SH-SY5Y (cell line): ENCODE results near the gene RCAN2.

ENCODE experiments used
- GATA2 ChIP-seq: IDR thresholded peaks from 2 replicates; pipeline ENCODE4 v1.6.1; 2011; ENCODE audit warnings: mild to moderate bottlenecking, low read depth, low read length
- GATA3 ChIP-seq: IDR thresholded peaks from 2 replicates; pipeline ENCODE4 v1.6.1; 2011; ENCODE audit warnings: low read depth, mild to moderate bottlenecking, low read length, moderate library complexity

RCAN2 gene

GRCh38 chr6:46437671-46438221, 53.5 kb downstream of the RCAN2 start:
- TF ChIP-seq GATA3 = no peak
- no peak for TF ChIP-seq GATA2

GRCh38 chr6:46422619-46423018, 68.6 kb downstream of the RCAN2 start:
- no peak for TF ChIP-seq GATA2
- TF ChIP-seq GATA3 = no peak

- TF ChIP-seq GATA3 = no peak
- TF ChIP-seq GATA2 = no peak
Measured at GRCh38 chr6:46421939-46422338, 69.3 kb downstream of the RCAN2 start.

- no peak for TF ChIP-seq GATA3
Measured at GRCh38 chr6:46420921-46421638, 70.2 kb downstream of the RCAN2 start.

- no peak for TF ChIP-seq GATA2
- TF ChIP-seq GATA3 = no peak
Measured at GRCh38 chr6:46419576-46420002, 71.7 kb downstream of the RCAN2 start.

GRCh38 chr6:46414398-46414797, 76.9 kb downstream of the RCAN2 start:
- TF ChIP-seq GATA3 = no peak

- TF ChIP-seq GATA2 (no peak), GATA3 (no peak)
Measured at GRCh38 chr6:46412662-46413061, 78.6 kb downstream of the RCAN2 start.

- TF ChIP-seq GATA3 (no peak), GATA2 (no peak)
Measured at GRCh38 chr6:46411456-46412197, 79.6 kb downstream of the RCAN2 start.

- TF ChIP-seq GATA3 = no peak
- TF ChIP-seq GATA2 = no peak
Measured at GRCh38 chr6:46410334-46410953, 80.8 kb downstream of the RCAN2 start.

- TF ChIP-seq GATA2 = no peak
- TF ChIP-seq GATA3 = no peak
Measured at GRCh38 chr6:46407776-46408530, 83.3 kb downstream of the RCAN2 start.

- no peak for TF ChIP-seq GATA2
- TF ChIP-seq GATA3 = no peak
Measured at GRCh38 chr6:46407246-46407645, 84.0 kb downstream of the RCAN2 start.

GRCh38 chr6:46400898-46401297, 90.4 kb downstream of the RCAN2 start:
- no peak for TF ChIP-seq GATA2
- TF ChIP-seq GATA3 = no peak

- TF ChIP-seq GATA2 (no peak), GATA3 (no peak)
Measured at GRCh38 chr6:46395530-46395929, 95.7 kb downstream of the RCAN2 start.

- TF ChIP-seq GATA3 (no peak), GATA2 (no peak)
Measured at GRCh38 chr6:46393940-46394337, 97.3 kb downstream of the RCAN2 start.
